SJSA1 (cell line): ENCODE data around the gene PRKD1. TPM values are rescaled to one million over a fixed set of nuclear protein-coding genes. Genes with fewer than 3 reads are reported as not detected.
A peak's percentile ranks its signal among the peaks of the same experiment; 100 is the strongest.

Experiments
- DNase-seq, 2 experiments: peaks; one replicate each; pipeline ENCODE4 v3.0.0-alpha.2; 2015 to 2020; ENCODE audit warnings: low spot score in 2 of 2, low read depth in 1 of 2
- H3K27ac ChIP-seq: fragments of 250-450 bp; sonication (Bioruptor Pico); 2 replicates; pipeline ENCODE4 v1.5.1; 2020; ENCODE audit warnings: mild to moderate bottlenecking, moderate library complexity
- H3K27me3 ChIP-seq: fragments of 250-450 bp; sonication (Bioruptor Pico); replicated peaks from 2 replicates; pipeline ENCODE4 v1.5.1; 2020; ENCODE audit warnings: mild to moderate bottlenecking, moderate library complexity
- H3K36me3 ChIP-seq: fragments of 250-450 bp; sonication (Bioruptor Pico); 2 replicates; pipeline ENCODE4 v1.5.1; 2020; ENCODE audit warnings: mild to moderate bottlenecking
- H3K4me1 ChIP-seq: fragments of 250-450 bp; sonication (Bioruptor Pico); replicated peaks from 2 replicates; pipeline ENCODE4 v1.6.1; 2021; ENCODE audit warnings: mild to moderate bottlenecking
- H3K4me3 ChIP-seq: fragments of 250-450 bp; sonication (Bioruptor Pico); 2 replicates; pipeline ENCODE4 v1.5.1; 2020; ENCODE audit warnings: mild to moderate bottlenecking
- H3K9me3 ChIP-seq: fragments of 250-450 bp; sonication (Bioruptor Pico); replicated peaks from 2 replicates; pipeline ENCODE4 v1.5.1; 2020; ENCODE audit warnings: mild to moderate bottlenecking
- total RNA-seq: library from RNA; depleted of rRNA; stranded (reverse); fragments of >200 nt; shearing (Covaris generic); gene quantifications from 2 replicates; pipeline ENCODE4 v1.2.3, GENCODE V29; 2014; rRNA removed

The PRKD1 gene
- total RNA-seq, result 3.6 and 6.4 TPM in 2 replicates

DNA sequence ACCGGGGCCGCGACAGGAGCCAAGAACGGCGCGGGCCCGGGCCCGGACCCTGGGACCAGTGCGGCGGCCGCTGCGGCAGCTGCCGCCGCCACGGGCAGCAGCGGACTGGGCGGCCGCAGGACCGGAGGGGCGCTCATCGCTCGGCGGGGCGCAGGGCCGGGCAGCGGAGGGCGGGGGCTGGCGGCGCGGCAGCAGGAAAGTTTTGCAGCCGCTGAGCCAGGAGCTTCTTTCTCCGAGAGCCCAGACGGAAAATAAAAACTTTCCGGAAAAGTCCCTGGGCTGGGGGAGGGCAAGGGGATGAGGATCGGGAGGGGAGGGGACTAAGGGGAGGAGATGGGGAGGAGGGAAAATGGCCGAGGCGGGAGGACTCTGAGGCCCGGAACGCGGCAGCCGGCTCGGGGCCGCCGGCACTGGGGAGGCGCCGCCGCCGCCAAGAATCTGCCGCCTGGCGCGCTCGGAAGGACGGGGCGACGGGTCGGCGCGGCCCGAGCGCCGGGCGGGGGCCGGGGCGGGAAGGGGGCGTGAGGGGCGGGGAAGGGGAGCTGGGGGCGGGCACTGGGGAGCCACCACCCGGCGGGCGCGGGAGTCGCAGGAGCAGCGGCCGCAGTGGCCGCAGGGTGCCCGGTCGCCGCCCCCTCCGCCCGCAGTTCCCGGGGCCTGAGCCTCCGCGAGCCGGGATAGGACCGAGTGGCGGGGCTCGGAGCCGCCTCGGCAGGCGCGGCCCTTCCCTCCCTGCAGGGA lies at the start of gene PRKD1:
Gene PRKD1, minus strand, starts transcription at position 472 of the 741 bp plus-strand sequence.
- peaks cover 30% of the 10 kb centered on the region for H3K4me1 ChIP-seq
- H3K36me3 ChIP-seq, result no peaks in the 10 kb centered on the region
- peak within 1 kb of the TSS; percentile 94 for H3K4me3 ChIP-seq
- DNase-seq, result peak; percentile 60 to 67
- no peaks in the 10 kb centered on the region for H3K27me3 ChIP-seq
- H3K27ac ChIP-seq, result no peak within 1 kb of the TSS
- H3K9me3 ChIP-seq, result no peaks in the 10 kb centered on the region

DNA sequence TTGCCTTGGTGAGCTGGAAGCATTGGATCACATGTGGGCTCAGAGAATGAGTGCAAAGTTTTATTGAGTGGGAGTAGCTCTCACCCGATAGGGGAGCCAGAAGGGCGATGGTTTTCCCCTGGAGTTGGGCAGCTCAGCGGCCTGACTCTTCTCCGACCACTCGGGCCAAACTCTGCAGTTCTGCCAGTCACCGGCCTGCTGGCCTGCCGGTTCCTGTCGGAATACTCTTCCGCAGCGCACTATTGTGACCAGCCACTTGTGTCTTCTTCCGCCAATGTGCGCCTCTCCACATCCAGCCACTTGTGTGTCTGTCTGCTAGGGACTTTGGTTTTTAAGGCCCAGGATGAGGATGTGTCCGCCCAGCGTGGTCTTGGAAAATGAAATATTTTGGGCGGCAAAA lies 43.5 kb upstream of the PRKD1 start:
- no peak for DNase-seq
- H3K4me3 ChIP-seq, result no peak overlapping the region
- H3K36me3 ChIP-seq, result no peaks in the 10 kb centered on the region
- H3K27me3 ChIP-seq, result no peaks in the 10 kb centered on the region
- H3K27ac ChIP-seq, result no peak overlapping the region
- no peaks in the 10 kb centered on the region for H3K4me1 ChIP-seq
- H3K9me3 ChIP-seq, result no peaks in the 10 kb centered on the region

DNA sequence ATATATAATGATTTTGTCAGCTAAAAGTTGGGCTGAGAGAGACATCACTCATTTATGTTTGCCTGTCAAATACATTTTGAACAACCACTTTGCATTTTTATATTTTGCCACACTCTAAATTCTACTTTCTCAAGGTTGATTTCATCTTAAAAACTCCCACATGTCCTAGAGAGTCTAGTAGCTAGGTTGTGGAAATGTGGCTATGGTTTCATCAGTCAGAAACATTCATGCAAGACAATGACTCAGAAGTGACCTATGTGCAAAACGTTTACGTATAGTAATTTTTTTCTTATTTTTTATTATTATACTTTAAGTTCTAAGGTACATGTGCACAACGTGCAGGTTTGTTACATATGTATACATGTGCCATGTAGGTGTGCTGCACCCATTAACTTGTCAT lies 27.4 kb upstream of the PRKD1 start:
- DNase-seq, result no peak

DNA sequence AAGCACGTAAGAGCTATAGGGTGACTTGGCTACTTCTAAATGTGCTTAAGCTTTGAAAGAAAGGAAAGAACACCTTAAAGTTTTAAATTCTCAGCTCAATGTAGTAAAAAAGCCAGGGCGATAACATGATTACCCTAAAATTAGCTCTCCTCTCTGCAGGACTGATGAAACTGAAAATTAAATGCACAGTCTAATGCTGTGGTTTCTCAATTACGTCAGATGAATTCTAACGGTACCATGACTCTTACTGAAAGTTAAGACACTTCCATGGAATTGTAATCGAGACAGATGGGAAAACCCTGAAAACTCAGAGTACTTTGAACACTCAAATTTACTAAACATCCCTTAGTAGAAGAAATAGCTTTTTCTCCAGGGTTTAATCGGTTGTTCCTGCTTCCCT lies 25.9 kb upstream of the PRKD1 start:
- DNase-seq, result no peak
- Histone ChIP-seq H3K4me3 (no peak overlapping the region), H3K27me3 (no peaks in the 10 kb centered on the region)

More for the DNA sequence above, 27.4 kb upstream of the PRKD1 start:
- Histone ChIP-seq H3K36me3 (no peaks in the 10 kb centered on the region), H3K27me3 (no peaks in the 10 kb centered on the region), H3K4me3 (no peak overlapping the region), H3K9me3 (no peaks in the 10 kb centered on the region), H3K4me1 (no peaks in the 10 kb centered on the region), H3K27ac (no peak overlapping the region)

DNA sequence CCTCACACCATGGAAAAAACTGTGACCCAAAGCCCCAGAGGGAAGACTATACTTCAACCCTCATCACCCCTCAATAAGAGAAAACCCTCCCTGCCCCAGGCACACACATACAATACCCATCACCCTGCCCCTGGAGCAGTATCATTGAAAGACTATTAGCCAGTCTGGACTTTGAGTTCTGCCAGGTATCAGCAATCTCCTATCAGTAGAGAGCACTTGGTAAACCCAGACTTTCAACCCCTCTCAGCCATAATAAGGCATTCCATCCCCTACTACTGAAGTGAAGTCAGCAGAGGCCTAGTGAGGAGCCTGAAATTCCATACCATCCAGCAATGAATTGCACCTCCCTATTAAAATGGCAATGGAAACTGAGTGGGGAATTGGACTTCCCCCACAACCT lies 16.4 kb upstream of the PRKD1 start:
- DNase-seq, result no peak

More for the DNA sequence above, 25.9 kb upstream of the PRKD1 start:
- no peaks in the 10 kb centered on the region for H3K9me3 ChIP-seq
- no peaks in the 10 kb centered on the region for H3K36me3 ChIP-seq
- no peaks in the 10 kb centered on the region for H3K4me1 ChIP-seq
- H3K27ac ChIP-seq, result no peak overlapping the region

DNA sequence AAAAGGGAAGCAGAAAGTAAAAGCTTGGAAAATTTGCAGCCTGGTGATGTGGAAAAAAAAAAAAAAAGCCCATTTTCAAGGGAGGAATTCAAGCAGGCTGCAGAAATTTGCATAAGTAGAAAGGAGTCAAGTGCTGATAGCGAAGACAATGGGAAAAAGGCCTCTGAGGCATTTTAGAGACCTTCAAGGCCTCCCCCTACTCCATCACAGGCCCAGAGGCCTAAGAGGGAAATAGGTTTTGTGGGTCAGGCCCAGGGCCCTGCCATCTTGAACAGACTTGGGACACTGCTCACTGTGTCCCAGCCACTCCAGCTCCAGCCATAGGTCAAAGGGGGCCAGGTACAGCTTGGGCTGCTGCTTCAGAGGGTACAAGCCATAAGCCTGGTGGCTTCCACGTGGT lies 13.8 kb upstream of the PRKD1 start:
- Histone ChIP-seq H3K9me3 (no peaks in the 10 kb centered on the region), H3K27me3 (no peaks in the 10 kb centered on the region), H3K4me1 (no peaks in the 10 kb centered on the region), H3K27ac (no peak overlapping the region), H3K36me3 (no peaks in the 10 kb centered on the region), H3K4me3 (no peak overlapping the region)
- no peak for DNase-seq

More for the DNA sequence above, 16.4 kb upstream of the PRKD1 start:
- Histone ChIP-seq H3K4me3 (no peak overlapping the region), H3K4me1 (no peaks in the 10 kb centered on the region), H3K27me3 (no peaks in the 10 kb centered on the region), H3K9me3 (no peaks in the 10 kb centered on the region), H3K36me3 (no peaks in the 10 kb centered on the region), H3K27ac (no peak overlapping the region)

DNA sequence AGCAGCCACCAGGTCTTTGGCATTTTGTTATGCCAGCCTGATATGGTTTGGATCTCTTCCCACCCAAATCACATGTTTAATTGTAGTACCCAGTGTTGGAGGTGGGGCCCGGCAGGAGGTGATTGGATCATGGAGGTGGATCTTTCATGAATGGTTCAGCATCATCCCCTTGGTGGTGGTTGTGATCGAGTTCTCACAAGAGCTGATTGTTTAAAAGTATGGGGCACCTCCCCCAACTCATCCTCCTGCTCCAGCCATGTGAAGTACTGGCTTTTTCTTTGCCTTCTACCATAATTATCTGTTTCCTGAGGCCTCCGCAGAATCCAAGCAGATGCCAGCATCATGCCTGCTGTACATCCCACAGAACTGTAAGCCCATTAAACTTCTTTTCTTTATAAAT lies 12.8 kb upstream of the PRKD1 start:
- no peak overlapping the region for H3K4me3 ChIP-seq
- no peaks in the 10 kb centered on the region for H3K4me1 ChIP-seq
- no peak for DNase-seq
- H3K9me3 ChIP-seq, result no peaks in the 10 kb centered on the region
- no peak overlapping the region for H3K27ac ChIP-seq
- H3K36me3 ChIP-seq, result no peaks in the 10 kb centered on the region
- no peaks in the 10 kb centered on the region for H3K27me3 ChIP-seq

DNA sequence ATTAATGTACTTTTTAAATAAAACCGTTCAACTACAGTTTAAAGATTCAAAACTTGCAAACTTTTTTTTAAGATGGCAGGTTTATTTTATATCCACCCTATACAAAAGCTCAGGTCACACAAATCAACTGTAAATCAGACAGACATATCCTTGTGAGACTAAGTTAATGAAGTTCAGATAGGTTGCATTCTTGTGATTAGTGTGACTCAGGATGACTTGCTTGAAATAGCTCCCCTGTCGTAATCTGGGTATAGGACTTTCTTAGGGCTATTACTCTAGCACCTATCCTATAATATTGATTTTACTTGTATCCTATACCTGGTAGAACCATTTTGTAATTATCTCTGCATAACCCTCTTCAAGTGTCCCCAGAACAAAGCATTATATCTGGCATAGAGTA lies 9.5 kb upstream of the PRKD1 start:
- Histone ChIP-seq H3K9me3 (no peaks in the 10 kb centered on the region), H3K36me3 (no peaks in the 10 kb centered on the region), H3K4me1 (no peaks in the 10 kb centered on the region), H3K27me3 (no peaks in the 10 kb centered on the region), H3K27ac (no peak overlapping the region), H3K4me3 (no peak overlapping the region)
- DNase-seq, result no peak

DNA sequence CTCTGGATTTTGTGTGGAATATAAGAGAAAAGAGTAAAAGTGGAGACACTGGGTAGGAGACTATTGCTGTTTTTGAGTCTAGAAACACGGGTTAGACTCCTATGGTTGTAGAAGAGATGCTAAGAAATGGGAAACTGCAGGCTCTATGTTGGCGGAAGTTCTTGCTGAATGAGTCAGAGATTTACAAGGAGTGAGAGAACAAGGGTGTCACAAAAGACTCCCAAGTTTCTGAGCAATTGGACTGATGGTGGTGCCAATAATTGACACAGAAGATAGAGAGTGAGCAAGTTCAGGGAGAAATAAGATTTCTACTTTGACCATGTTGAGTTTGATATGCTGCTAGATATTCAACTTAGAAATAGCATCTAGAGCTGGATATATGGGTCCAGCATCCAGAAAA lies 2.6 kb upstream of the PRKD1 start:
- DNase-seq, result peak in 1 of 2 experiments; percentile 36
- no peak overlapping the region for H3K4me3 ChIP-seq

DNA sequence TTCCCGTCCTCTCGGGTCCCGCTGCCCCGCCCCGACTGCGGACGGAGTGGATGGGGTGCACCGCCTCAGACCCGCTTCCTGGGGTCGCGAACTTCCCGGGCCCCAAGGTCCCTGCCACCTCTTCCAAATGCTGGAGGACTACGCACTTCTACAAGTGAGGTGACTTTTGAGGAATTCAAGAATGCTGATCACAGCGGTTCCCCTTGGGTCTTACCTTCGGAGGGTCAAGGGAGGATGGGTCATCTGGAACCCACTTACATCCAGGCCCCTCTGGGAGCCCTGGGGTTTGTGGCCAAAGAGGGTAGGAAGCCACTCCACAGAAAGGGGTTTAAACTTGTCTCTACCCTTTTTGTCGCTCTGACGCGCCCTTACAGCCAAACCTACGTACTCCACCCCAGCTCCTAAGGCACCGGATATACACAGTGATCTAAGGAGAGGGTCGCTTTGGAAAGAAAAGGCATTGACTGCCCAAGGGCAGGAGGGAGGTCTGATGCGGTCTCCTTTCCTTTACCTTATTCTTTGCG lies 532 bp upstream of the PRKD1 start:
- Histone ChIP-seq H3K27me3 (no peaks in the 10 kb centered on the region), H3K36me3 (no peaks in the 10 kb centered on the region), H3K4me1 (peaks cover 30% of the 10 kb centered on the region), H3K9me3 (no peaks in the 10 kb centered on the region), H3K4me3 (peak overlapping the region; percentile 94), H3K27ac (no peak overlapping the region)
- DNase-seq, result no peak

More for the DNA sequence above, 2.6 kb upstream of the PRKD1 start:
- no peaks in the 10 kb centered on the region for H3K9me3 ChIP-seq
- no peaks in the 10 kb centered on the region for H3K36me3 ChIP-seq
- H3K4me1 ChIP-seq, result peaks cover 28% of the 10 kb centered on the region
- 0 out of 2 replicates have a peak overlapping the region, but pooled peaks have one; percentile 4 for H3K27ac ChIP-seq
- no peaks in the 10 kb centered on the region for H3K27me3 ChIP-seq

DNA sequence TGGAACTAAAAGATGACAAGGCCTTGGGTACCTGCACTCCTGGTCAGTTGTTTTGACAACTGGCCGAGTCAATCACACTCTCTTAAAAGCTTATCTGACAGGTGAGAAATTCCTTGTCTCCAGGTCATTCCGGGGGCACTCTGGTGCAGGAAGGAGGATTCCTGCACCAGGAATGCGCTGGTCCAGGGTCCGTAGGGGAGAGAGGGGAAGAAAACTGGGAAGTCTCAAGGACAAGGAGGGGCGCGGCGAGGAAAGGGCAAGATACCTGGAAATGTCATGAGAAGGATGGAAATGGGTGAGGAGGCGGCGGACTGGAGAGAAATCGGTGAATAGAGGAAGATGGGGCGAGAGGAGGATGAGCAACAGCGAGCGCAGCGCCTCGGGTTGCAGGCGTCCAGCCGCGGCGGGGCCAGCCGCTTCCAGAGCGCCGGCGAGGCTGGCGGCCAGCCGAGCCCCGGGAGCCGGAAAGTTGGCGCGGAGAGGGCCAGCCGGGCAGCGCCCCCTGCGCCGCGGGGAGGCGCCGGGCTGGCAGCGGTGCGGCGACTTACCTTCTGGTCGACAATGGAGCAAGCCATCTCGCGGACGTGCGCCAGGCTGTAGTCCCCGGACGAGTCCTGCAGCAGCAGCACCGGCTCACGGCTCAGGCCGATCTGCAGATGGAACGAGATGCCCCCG lies 809 bp downstream of the PRKD1 start:
- no peaks in the 10 kb centered on the region for H3K36me3 ChIP-seq
- DNase-seq, result peak; percentile 53 to 61
- peak overlapping the region; percentile 94 for H3K4me3 ChIP-seq
- peaks cover 30% of the 10 kb centered on the region for H3K4me1 ChIP-seq
- H3K9me3 ChIP-seq, result no peaks in the 10 kb centered on the region
- no peaks in the 10 kb centered on the region for H3K27me3 ChIP-seq
- H3K27ac ChIP-seq, result no peak overlapping the region

DNA sequence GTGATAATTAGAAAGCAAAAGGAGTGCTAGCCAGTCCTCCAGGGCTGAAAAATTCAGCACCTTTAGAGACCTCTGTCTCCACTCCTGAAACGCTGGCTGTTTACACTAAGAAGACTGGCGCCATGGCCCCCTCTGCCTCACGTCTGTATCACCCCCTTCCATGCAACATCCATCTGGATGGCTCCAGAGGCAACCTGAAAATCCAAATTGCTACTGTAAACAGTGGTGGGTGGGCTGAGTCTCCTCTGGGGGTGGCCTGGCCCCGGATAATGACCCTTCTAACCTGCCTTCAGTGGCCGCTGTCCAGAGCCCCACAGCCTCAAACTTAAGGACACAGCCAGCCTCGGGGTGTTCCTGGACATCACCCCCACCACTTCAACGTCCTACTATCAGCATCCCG lies 1.4 kb downstream of the PRKD1 start:
- DNase-seq, result peak in 1 of 2 experiments; percentile 5
- Histone ChIP-seq H3K4me1 (peaks cover 30% of the 10 kb centered on the region), H3K36me3 (no peaks in the 10 kb centered on the region)

DNA sequence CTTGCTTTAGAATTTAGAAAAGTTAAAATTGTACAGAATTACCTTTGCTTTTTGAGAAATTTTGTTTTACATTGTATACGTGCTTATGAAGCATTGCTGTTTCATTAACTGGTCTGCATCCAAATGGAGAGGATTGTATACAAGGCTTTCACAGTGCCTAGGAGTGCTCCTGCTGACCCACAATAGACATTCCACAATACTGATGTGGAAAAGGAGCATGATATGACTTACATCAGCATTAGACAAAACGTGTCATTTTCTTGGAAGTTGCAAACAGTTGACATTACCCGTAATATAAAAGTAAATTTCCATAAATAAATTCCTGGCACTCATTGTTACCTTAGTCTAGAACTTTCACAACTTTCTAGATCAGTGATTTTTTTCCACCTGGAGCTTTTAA lies 1.9 kb downstream of the PRKD1 start:
- H3K36me3 ChIP-seq, result no peaks in the 10 kb centered on the region
- H3K27ac ChIP-seq, result no peak overlapping the region
- DNase-seq, result peak in 1 of 2 experiments; percentile 9
- H3K4me3 ChIP-seq, result peak overlapping the region; percentile 94
- no peaks in the 10 kb centered on the region for H3K27me3 ChIP-seq
- peaks cover 30% of the 10 kb centered on the region for H3K4me1 ChIP-seq
- H3K9me3 ChIP-seq, result no peaks in the 10 kb centered on the region

More for the DNA sequence above, 1.4 kb downstream of the PRKD1 start:
- H3K9me3 ChIP-seq, result no peaks in the 10 kb centered on the region
- H3K27ac ChIP-seq, result no peak overlapping the region
- H3K4me3 ChIP-seq, result peak overlapping the region; percentile 94
- H3K27me3 ChIP-seq, result no peaks in the 10 kb centered on the region

DNA sequence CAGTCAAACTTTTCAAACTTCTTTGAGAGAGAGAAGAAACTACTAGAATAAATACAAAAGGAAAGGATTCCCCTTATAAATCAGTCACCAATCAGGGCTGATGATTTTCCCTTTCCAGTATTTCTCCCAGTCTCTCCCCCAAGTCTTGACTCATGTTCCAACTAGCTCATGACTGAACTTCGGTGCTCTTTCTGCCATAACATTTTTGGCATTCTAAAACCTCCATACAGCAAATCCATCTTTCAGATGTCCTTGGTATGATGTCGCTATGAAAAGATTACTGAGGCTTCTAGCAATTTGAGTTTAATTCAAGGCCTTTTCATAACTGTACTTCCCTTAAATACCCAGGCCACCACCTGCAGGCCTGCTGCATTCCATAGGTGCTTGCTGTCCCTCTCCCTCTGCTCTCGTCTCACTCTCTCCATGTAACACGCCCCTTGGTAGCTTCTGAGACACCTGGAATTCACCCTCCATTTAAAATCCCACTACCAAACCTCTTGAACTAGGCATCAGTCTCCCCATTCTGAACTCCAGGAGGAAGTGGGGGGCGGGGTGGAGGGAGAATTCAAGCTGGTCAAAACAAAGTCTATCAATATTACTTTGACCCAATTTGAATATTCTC lies 2.4 kb downstream of the PRKD1 start:
- no peak for DNase-seq
- H3K4me3 ChIP-seq, result no peak overlapping the region
- H3K9me3 ChIP-seq, result no peaks in the 10 kb centered on the region
- H3K4me1 ChIP-seq, result peaks cover 26% of the 10 kb centered on the region
- no peak overlapping the region for H3K27ac ChIP-seq
- H3K27me3 ChIP-seq, result no peaks in the 10 kb centered on the region
- no peaks in the 10 kb centered on the region for H3K36me3 ChIP-seq
